ENCODE measurements around the gene OR8G1. TPM values are rescaled to one million over a fixed set of nuclear protein-coding genes. Genes with fewer than 3 reads are reported as not detected.
"Not testable (repeated sequence)": the region's sequence is repeated elsewhere in the genome, so short reads cannot be mapped to it uniquely, and the experiment has no call there.

OR8G1 gene
- polyA plus RNA-seq, 4 donors = not detected

DNA sequence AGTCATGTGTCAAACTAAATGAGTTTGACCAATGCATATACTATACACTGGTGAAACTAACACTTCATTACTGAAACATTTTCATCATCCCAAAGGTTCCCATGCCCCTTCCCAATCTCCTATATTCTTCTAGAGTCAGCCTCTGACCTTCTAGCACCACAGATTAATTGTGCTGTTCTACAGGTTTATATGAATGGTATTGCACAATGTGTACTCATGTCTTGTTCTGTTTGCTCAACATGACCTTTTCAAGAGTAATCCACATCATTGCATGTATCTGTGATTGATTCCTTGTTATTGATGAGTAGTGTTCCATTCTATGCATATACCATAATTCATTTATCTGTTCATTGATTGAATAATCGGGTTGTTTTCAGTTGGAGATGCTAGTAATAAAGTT, 7.5 kb upstream of the OR8G1 start:
- no peak for DNase-seq (ENCODE audit: low read depth in 4 of 4, low spot score in 3 of 4)

- no peak for DNase-seq (ENCODE audit: low read depth in 4 of 4, low spot score in 3 of 4)
These were observed 2.4 kb upstream of the OR8G1 start for GRCh38 chr11:124238512-124238911.

GRCh38 chr11:124249869-124250268, 9.0 kb downstream of the OR8G1 start:
- DNase-seq (ENCODE audit: low read depth in 4 of 4, low spot score in 3 of 4) = not testable (repeated sequence)

GRCh38 chr11:124256076-124256475, 15.2 kb downstream of the OR8G1 start, which contains the start of gene OR8G5:
Gene OR8G5, plus strand, starts transcription at chr11:124256376. Its CDS starts 8,556 bp downstream, at chr11:124264932.
- DNase-seq (ENCODE audit: low read depth in 4 of 4, low spot score in 3 of 4) = no peak

DNA sequence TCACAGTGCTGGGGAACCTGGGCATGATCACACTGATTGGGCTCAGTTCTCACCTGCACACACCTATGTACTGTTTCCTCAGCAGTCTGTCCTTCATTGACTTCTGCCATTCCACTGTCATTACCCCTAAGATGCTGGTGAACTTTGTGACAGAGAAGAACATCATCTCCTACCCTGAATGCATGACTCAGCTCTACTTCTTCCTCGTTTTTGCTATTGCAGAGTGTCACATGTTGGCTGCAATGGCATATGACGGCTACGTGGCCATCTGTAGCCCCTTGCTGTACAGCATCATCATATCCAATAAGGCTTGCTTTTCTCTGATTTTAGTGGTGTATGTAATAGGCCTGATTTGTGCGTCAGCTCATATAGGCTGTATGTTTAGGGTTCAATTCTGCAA, 24.1 kb downstream of the OR8G1 start:
- not testable (repeated sequence) for DNase-seq (ENCODE audit: low read depth in 4 of 4, low spot score in 3 of 4)

GRCh38 chr11:124270886-124271285, 30.0 kb downstream of the OR8G1 start:
- not testable (repeated sequence) for DNase-seq (ENCODE audit: low read depth in 4 of 4, low spot score in 3 of 4)

DNA sequence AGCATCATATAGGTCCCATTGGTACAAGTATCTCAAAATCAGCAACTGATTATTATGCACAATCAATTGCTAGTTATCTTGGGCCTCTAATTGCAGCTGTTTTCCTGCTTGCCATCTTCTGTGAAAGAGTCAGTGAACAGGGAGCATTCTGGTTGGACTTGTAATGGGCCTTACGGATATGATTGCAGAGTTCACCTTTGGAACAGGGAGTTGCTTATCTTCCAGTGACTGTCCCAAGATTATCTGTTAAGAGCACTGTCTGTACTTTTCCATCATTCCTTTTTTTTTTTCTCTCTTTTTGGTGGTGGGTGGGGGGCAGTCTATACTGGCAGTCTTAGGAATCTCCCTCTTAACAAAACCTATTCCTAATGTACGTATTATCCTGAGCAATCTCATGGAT, 33.1 kb downstream of the OR8G1 start:
- DNase-seq (ENCODE audit: low read depth in 4 of 4, low spot score in 3 of 4) = no peak

DNA sequence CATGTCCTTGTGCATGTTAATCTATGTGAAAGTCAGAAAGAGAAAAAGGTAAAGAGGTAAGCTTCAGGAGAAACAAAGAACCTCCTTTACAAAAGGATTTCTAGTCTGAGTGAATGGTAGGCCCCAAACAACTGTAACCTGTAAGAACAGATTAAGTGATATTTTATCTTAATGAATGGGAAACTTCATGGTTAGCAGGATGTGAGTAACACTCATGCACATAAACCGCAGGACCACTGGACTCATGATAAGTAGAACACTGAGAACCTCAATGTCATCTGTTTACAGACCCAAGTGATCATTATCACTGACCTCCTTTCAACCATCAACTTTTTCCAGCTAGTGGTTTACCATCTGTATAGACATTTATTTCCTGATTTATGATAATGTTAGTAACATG, 35.2 kb downstream of the OR8G1 start:
- DNase-seq (ENCODE audit: low read depth in 4 of 4, low spot score in 3 of 4) = no peak

DNA sequence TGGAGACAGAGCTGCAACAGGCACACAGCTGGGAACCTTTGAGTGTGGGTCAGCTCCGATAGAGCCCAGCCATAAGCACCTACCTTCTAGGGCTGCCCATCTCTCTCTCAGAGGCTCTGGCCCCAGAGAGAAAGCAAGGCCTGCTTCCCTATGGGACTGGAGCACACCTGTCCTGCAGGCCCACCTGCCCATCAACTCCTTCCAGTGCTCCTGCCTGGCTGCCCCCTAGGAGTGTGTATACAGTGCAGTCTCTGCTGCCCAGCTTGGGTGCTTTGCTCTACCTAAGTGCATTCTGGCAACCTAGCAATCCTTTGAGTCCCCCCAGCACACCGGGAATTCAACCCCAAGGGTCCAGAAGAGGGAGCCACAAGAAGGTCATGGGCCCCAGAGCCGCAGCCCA, 36.3 kb downstream of the OR8G1 start:
- DNase-seq (ENCODE audit: low read depth in 4 of 4, low spot score in 3 of 4) = no peak

DNA sequence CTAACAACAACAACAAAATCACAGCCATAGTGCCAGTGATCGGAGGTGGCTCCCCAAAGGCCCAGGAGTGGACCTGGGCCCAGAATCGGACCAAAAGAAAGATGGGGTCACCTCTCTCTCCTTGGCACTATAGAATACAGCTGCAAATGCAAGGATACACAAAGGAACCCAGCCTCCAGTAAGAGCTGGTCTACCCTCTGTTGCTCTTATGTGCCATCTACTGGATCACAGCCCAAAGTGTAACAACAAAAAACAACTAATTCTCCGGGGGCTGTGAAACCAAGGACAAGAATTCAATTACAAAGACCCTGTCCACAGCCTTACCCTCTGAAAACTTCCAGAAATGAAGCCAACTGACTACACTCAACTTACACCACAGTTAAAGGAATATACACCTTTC, 36.9 kb downstream of the OR8G1 start:
- DNase-seq (ENCODE audit: low read depth in 4 of 4, low spot score in 3 of 4) = no peak

GRCh38 chr11:124278261-124278660, 37.4 kb downstream of the OR8G1 start:
- DNase-seq (ENCODE audit: low read depth in 4 of 4, low spot score in 3 of 4) = no peak

DNA sequence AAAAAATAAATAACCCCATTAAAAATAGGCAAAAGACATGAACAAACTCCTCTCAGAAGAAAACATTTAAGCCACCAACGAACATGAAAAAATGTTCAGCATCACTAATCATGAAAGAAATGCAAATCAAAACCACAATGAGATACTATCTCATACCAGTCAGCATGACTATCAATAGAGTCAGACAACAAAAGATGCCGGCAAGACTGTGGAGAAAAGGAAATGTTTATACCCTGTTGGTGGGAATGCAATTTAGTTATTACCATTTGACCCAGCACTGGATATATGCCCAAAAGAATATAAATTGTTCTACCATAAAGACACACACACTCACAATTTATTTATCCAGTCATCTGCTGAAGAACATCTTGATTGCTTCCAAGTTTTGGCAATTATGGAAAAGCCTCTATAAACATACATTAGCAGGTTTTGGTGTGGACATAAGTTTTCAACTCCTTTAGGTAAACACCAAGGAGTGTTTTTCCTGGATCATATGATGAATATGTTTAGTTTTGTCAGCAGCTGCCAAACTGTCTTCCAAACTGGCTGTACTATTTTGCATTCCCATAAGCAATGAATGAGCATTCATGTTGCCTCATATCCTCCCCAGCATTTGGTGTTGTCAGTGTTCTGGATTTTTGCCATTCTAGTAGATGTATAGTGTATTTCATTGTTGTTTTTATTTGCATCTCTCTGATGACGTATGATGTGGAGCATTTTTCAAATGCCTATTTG, 44.9 kb downstream of the OR8G1 start:
- no peak for DNase-seq (ENCODE audit: low read depth in 4 of 4, low spot score in 3 of 4)

- no peak for DNase-seq (ENCODE audit: low read depth in 4 of 4, low spot score in 3 of 4)
These were observed 53.8 kb downstream of the OR8G1 start for GRCh38 chr11:124294687-124295086.

DNA sequence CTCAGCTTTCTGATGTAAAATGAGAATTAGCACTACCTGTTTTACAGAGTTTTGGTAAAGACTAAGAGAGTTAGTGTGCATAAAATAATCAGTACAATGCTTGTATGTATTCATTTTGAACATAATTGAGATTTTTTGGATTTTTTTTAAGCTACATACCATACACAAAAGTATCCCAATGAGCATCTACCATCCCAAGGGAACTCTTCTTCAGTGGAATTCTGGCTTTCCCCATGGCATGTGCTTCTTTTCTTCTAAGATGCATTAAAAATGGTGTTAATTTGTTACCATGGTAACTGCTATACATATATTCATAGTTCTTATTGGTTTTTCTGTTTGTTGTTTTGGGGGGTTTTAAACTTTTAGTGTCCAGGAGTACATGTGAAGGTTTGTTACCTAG, 55.1 kb downstream of the OR8G1 start:
- no peak for DNase-seq (ENCODE audit: low read depth in 4 of 4, low spot score in 3 of 4)

DNA sequence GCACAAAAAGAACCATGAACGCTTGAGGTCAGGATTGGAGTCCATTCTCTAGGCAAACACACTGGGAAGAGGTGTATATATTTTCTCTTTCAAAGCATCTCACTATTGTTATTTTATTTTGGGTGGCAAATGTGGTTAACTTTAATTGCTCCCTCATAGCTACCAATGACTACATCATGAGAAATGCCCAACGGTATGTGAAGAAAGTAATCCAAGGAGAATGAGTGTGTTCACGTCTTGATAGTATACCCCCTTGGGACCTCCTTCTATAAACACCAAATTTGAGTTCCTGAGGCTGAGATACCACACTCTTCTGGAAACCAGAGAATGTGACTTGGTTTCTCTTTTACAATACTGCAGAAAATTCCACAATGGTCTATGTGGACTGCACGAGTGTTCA, 57.0 kb downstream of the OR8G1 start:
- no peak for DNase-seq (ENCODE audit: low read depth in 4 of 4, low spot score in 3 of 4)

DNA sequence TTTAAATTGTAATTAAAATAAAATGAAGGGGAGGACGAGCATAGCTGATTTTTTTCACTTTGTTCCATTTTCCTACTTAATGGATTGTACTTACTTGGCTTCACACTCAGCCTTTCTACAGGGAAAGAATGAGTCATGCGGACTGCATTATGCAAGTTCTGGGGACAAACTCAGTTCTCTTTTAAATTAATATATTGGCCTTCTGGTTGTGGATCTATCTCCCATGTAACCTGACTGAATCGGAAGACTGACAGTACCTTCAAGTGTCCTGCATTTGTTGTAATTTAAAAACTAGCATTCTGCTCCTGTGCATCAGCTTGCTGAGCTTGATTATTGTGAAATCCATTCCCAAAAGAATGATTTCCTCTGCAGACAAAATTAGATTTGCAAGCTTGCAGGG, 60.7 kb downstream of the OR8G1 start:
- no peak for DNase-seq (ENCODE audit: low read depth in 4 of 4, low spot score in 3 of 4)

DNA sequence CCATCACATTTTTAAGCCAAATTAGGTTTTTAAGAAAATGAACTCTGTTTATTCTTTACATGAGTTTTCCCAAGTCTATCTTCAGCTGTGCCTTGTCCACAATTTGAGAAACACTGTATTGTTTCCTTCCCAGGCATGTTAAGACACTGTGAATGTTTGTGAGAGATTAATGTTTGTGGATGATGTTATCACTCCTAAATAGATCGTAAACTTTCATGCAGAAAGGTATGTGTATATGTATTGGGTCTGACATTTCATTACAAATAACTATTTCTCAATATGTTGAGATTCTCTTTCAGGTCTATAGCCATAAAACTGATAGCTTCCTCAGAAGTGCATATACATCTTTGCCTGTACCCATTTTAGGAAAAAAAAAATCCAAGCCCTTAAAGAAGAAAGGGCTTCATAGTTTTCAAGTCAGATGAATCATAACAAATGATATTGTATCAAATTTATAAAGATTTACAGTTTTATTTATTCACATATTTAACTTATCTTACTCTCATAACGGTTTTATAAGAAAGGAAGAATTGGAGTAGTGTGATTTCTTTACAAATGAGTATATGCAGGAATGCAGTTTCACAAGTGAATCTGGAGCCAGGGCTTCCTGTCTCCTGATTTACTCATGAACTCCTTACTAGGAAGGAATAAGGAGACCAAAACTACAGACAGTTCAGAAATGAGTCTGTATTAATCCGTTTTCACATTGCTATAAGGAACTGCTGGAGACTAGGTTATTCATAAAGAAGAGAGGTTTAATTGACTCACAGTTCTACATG, 61.6 kb downstream of the OR8G1 start:
- no peak for DNase-seq (ENCODE audit: low read depth in 4 of 4, low spot score in 3 of 4)

Other genes starting within 250 kb of the OR8G1 start
- not detected for gene OR10G6, start 245.9 kb upstream of the OR8G1 start, polyA plus RNA-seq (ENCODE audit: insufficient read length in 4 of 4)
- gene OR10G4, start 228.1 kb upstream of the OR8G1 start, polyA plus RNA-seq (ENCODE audit: insufficient read length in 4 of 4) = not detected
- gene OR10G9, start 218.1 kb upstream of the OR8G1 start, polyA plus RNA-seq (ENCODE audit: insufficient read length in 4 of 4) = not detected
- not detected for gene OR10G8, start 214.3 kb upstream of the OR8G1 start, polyA plus RNA-seq (ENCODE audit: insufficient read length in 4 of 4)
- gene OR10G7, start 199.8 kb upstream of the OR8G1 start, polyA plus RNA-seq (ENCODE audit: insufficient read length in 4 of 4) = not detected
- gene VWA5A, start 125.6 kb upstream of the OR8G1 start, polyA plus RNA-seq (ENCODE audit: insufficient read length in 4 of 4) = 10 to 100 TPM; 13.1 to 16.2 (median 15.1) TPM
- gene OR10D3, start 57.8 kb upstream of the OR8G1 start, polyA plus RNA-seq (ENCODE audit: insufficient read length in 4 of 4) = not detected
- gene OR8G5, start 15.3 kb downstream of the OR8G1 start, polyA plus RNA-seq (ENCODE audit: insufficient read length in 4 of 4) = not detected
- not detected for gene OR8D1, start 72.9 kb downstream of the OR8G1 start, polyA plus RNA-seq (ENCODE audit: insufficient read length in 4 of 4)
- not detected for gene OR8D2, start 79.1 kb downstream of the OR8G1 start, polyA plus RNA-seq (ENCODE audit: insufficient read length in 4 of 4)
- gene OR8B2, start 143.4 kb downstream of the OR8G1 start, polyA plus RNA-seq (ENCODE audit: insufficient read length in 4 of 4) = not detected
- not detected for gene OR8B3, start 157.9 kb downstream of the OR8G1 start, polyA plus RNA-seq (ENCODE audit: insufficient read length in 4 of 4)
- not detected for gene OR8B4, start 183.8 kb downstream of the OR8G1 start, polyA plus RNA-seq (ENCODE audit: insufficient read length in 4 of 4)
- not detected for gene OR8B8, start 204.6 kb downstream of the OR8G1 start, polyA plus RNA-seq (ENCODE audit: insufficient read length in 4 of 4)